A172 (cell line): Measurements from ENCODE around the gene ZFAND5. TPM values are rescaled to one million over a fixed set of nuclear protein-coding genes. Genes with fewer than 3 reads are reported as not detected.

Experiments used
- DNase-seq: peaks from one replicate; pipeline ENCODE4 v3.0.0-alpha.2; 2015; ENCODE audit warnings: low spot score
- total RNA-seq: library from RNA; depleted of rRNA; stranded (reverse); fragments of >200 nt; shearing (Covaris generic); gene quantifications from 2 replicates; pipeline ENCODE4 v1.2.3, GENCODE V29; 2014; rRNA removed

Gene ZFAND5
- 113 and 135 TPM in 2 replicates for total RNA-seq

GRCh38 chr9:72364679-72365524 lies at the start of gene ZFAND5:
Gene ZFAND5 (minus strand): TSS chr9:72365208. CDS start chr9:72360778, 4,430 bp downstream.
- DNase-seq: peak; percentile 97

GRCh38 chr9:72412483-72413040 lies 47.6 kb upstream of the ZFAND5 start:
- no peak for DNase-seq

- DNase-seq: no peak
Measured at GRCh38 chr9:72410214-72410613, 45.2 kb upstream of the ZFAND5 start.

- no peak for DNase-seq
Measured at GRCh38 chr9:72407114-72407513, 42.1 kb upstream of the ZFAND5 start.

GRCh38 chr9:72402744-72403143 lies 37.7 kb upstream of the ZFAND5 start:
- no peak for DNase-seq

- DNase-seq: no peak
Measured at GRCh38 chr9:72401396-72401795, 36.4 kb upstream of the ZFAND5 start.

- DNase-seq: no peak
Measured at GRCh38 chr9:72400866-72401265, 35.9 kb upstream of the ZFAND5 start.

- no peak for DNase-seq
Measured at GRCh38 chr9:72399391-72399790, 34.4 kb upstream of the ZFAND5 start.

GRCh38 chr9:72396247-72397091 lies 31.5 kb upstream of the ZFAND5 start:
- DNase-seq: peak; percentile 44

- DNase-seq: no peak
Measured at GRCh38 chr9:72394066-72394465, 29.1 kb upstream of the ZFAND5 start.

- no peak for DNase-seq
Measured at GRCh38 chr9:72390907-72391306, 25.9 kb upstream of the ZFAND5 start.

GRCh38 chr9:72386186-72386585 lies 21.2 kb upstream of the ZFAND5 start:
- DNase-seq: no peak

- DNase-seq: no peak
Measured at GRCh38 chr9:72384710-72385485, 19.9 kb upstream of the ZFAND5 start.

GRCh38 chr9:72383978-72384709 lies 19.1 kb upstream of the ZFAND5 start:
- peak; percentile 91 for DNase-seq

- DNase-seq: no peak
Measured at GRCh38 chr9:72382405-72382804, 17.4 kb upstream of the ZFAND5 start.

- DNase-seq: no peak
Measured at GRCh38 chr9:72377041-72377440, 12.0 kb upstream of the ZFAND5 start.

- no peak for DNase-seq
Measured at GRCh38 chr9:72371151-72371550, 6.1 kb upstream of the ZFAND5 start.

- DNase-seq: peak; percentile 80
Measured at GRCh38 chr9:72365525-72366256, 683 bp upstream of the ZFAND5 start.

- peak; percentile 46 for DNase-seq
Measured at GRCh38 chr9:72363908-72364678, 915 bp downstream of the ZFAND5 start.
